HuH-7.5 (cell line): ENCODE data around the gene DLGAP1.

Experiments used
- DNase-seq: peaks from one replicate; pipeline ENCODE4 v3.0.0; 2011; ENCODE audit warnings: low spot score

DLGAP1 gene

GRCh38 chr18:4157352-4157751 is 297.8 kb downstream of the DLGAP1 start:
- no peak for DNase-seq

GRCh38 chr18:4146797-4147196 is 308.3 kb downstream of the DLGAP1 start:
- no peak for DNase-seq

- DNase-seq, result no peak
Measured at GRCh38 chr18:4144201-4144600, 310.9 kb downstream of the DLGAP1 start.

- DNase-seq, result no peak
Measured at GRCh38 chr18:4143585-4143984, 311.5 kb downstream of the DLGAP1 start.

- DNase-seq, result no peak
Measured at GRCh38 chr18:4142876-4143275, 312.2 kb downstream of the DLGAP1 start.

- no peak for DNase-seq
Measured at GRCh38 chr18:4134700-4135099, 320.4 kb downstream of the DLGAP1 start.

- DNase-seq, result no peak
Measured at GRCh38 chr18:4130734-4131719, 324.1 kb downstream of the DLGAP1 start.

GRCh38 chr18:4126939-4127338 is 328.2 kb downstream of the DLGAP1 start:
- no peak for DNase-seq

GRCh38 chr18:4125627-4126230 is 329.4 kb downstream of the DLGAP1 start:
- DNase-seq, result no peak

GRCh38 chr18:4125224-4125623 is 329.9 kb downstream of the DLGAP1 start:
- no peak for DNase-seq

- DNase-seq, result no peak
Measured at GRCh38 chr18:4119813-4120212, 335.3 kb downstream of the DLGAP1 start.

- DNase-seq, result no peak
Measured at GRCh38 chr18:4119127-4119648, 335.9 kb downstream of the DLGAP1 start.

GRCh38 chr18:4108016-4108415 is 347.1 kb downstream of the DLGAP1 start:
- no peak for DNase-seq

- no peak for DNase-seq
Measured at GRCh38 chr18:4107049-4107467, 348.0 kb downstream of the DLGAP1 start.

GRCh38 chr18:4106407-4107033 is 348.6 kb downstream of the DLGAP1 start:
- no peak for DNase-seq

GRCh38 chr18:4102901-4103300 is 352.2 kb downstream of the DLGAP1 start:
- DNase-seq, result no peak

GRCh38 chr18:4101009-4101408 is 354.1 kb downstream of the DLGAP1 start:
- no peak for DNase-seq

- DNase-seq, result no peak
Measured at GRCh38 chr18:4096486-4096885, 358.6 kb downstream of the DLGAP1 start.

GRCh38 chr18:4093676-4094075 is 361.4 kb downstream of the DLGAP1 start:
- no peak for DNase-seq

- DNase-seq, result no peak
Measured at GRCh38 chr18:4084382-4084900, 370.7 kb downstream of the DLGAP1 start.

GRCh38 chr18:4078246-4078645 is 376.9 kb downstream of the DLGAP1 start:
- no peak for DNase-seq

- no peak for DNase-seq
Measured at GRCh38 chr18:4077721-4078120, 377.4 kb downstream of the DLGAP1 start.
